Measurements from ENCODE around the gene PACS1.

The PACS1 gene

DNA sequence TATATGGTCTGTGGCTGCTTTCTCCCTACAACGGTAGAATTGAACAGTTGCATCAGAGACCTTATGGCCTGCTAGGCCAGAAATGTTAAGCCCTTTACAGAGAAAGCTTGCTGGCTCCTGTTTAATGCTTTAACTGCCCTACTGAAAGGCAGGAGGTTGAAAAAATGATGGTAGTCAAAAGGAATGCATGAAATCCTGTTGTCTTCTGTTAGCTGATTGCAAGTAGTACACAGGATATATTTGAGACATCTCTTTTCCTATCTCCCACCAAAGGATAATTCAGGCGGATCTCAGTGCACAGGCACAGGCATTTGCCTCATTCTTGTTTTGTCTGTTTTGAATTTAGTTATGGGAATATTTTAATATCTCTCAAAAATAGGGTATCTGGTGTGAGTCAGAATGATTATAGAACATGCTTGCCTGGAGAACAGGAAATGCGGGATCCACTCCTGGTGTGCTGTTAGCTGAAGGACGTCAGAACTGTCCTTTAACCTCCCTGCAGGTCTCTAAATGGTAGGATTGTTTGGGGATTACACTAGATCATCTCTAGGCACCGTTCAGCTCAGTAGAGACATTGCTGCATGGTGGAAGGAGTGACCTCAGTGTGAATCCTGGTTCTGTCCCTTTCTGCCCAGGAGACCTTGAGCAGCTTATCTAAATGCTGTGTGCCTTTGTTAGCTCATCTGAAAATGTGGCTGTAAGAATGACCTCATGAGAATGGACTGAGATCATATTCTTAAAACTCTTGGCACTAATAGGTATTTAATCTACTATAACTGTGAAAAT lies 49.5 kb downstream of the PACS1 start:
- TF ChIP-seq, protein P1, sequence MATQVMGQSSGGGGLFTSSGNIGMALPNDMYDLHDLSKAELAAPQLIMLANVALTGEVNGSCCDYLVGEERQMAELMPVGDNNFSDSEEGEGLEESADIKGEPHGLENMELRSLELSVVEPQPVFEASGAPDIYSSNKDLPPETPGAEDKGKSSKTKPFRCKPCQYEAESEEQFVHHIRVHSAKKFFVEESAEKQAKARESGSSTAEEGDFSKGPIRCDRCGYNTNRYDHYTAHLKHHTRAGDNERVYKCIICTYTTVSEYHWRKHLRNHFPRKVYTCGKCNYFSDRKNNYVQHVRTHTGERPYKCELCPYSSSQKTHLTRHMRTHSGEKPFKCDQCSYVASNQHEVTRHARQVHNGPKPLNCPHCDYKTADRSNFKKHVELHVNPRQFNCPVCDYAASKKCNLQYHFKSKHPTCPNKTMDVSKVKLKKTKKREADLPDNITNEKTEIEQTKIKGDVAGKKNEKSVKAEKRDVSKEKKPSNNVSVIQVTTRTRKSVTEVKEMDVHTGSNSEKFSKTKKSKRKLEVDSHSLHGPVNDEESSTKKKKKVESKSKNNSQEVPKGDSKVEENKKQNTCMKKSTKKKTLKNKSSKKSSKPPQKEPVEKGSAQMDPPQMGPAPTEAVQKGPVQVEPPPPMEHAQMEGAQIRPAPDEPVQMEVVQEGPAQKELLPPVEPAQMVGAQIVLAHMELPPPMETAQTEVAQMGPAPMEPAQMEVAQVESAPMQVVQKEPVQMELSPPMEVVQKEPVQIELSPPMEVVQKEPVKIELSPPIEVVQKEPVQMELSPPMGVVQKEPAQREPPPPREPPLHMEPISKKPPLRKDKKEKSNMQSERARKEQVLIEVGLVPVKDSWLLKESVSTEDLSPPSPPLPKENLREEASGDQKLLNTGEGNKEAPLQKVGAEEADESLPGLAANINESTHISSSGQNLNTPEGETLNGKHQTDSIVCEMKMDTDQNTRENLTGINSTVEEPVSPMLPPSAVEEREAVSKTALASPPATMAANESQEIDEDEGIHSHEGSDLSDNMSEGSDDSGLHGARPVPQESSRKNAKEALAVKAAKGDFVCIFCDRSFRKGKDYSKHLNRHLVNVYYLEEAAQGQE (IDR thresholded peaks at IDR 0.05; ENCODE audit: insufficient read depth in 1 of 2, low read depth in 2 of 2, low read length in 2 of 2) = 0 out of 4 replicates have a peak, but pooled peaks of 1 of the 2 experiments have one; percentile 31
- no peak for TF ChIP-seq TAF1 (IDR thresholded peaks at IDR 0.05; ENCODE audit: borderline replicate concordance, insufficient read depth, low read length)

DNA sequence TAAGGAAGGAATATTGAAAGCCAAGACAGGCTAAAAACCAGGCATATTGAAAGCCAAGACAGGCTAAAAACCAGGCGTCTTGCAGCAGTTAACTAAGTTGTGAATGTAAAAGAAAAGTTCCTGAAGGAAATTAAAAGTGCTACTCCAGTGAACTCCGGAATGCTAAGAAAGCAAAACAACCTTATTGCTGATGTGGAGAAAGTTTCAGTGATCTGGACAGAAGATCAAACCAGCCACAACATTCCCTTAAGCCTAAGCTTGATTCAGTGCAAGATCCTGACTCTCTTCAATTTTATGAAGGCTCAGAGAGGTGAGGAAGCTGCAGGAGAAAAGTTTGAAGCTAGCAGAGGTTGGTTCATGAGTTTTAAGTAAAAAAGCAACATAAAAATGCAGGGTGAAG lies 51.4 kb downstream of the PACS1 start:
- TF ChIP-seq POLR2AphosphoS5 (IDR thresholded peaks at IDR 0.05; ENCODE audit: low read depth, low read length) (no peak), TAF1 (IDR thresholded peaks at IDR 0.05; ENCODE audit: borderline replicate concordance, insufficient read depth, low read length) (no peak), SIN3A (IDR thresholded peaks at IDR 0.05; ENCODE audit: borderline replicate concordance, insufficient read depth, low read length) (no peak), FOXP2 (optimal IDR thresholded peaks at IDR 0.05; ENCODE audit: borderline replicate concordance, extremely low read depth, extremely low read length, insufficient read depth) (no peak)
- TF ChIP-seq, protein P1 (IDR thresholded peaks at IDR 0.05; ENCODE audit: insufficient read depth in 1 of 2, low read depth in 2 of 2, low read length in 2 of 2) = no peak

DNA sequence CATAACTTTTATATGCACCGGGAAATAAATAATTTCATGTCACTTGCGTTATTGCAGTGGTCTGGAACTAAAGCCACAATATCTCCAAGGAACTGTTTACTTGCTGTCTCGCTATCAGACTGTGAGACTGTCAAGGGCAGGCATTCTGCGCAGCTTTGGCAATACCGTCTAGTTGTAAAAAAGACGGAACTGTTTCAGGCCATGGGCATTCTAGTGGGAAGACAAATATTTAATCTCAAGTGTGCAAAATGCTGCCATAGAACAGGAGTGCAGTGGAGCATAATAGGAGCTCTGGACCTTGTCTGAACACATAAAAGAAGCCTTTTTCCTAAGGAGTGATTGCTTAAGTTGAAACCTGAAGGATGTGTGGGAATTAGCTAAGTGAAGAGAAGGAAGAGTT lies 53.8 kb downstream of the PACS1 start:
- TF ChIP-seq, protein P1 (IDR thresholded peaks at IDR 0.05; ENCODE audit: insufficient read depth in 1 of 2, low read depth in 2 of 2, low read length in 2 of 2) = no peak
- TF ChIP-seq POLR2AphosphoS5 (IDR thresholded peaks at IDR 0.05; ENCODE audit: low read depth, low read length) (no peak), SIN3A (IDR thresholded peaks at IDR 0.05; ENCODE audit: borderline replicate concordance, insufficient read depth, low read length) (no peak), TAF1 (IDR thresholded peaks at IDR 0.05; ENCODE audit: borderline replicate concordance, insufficient read depth, low read length) (no peak), FOXP2 (optimal IDR thresholded peaks at IDR 0.05; ENCODE audit: borderline replicate concordance, extremely low read depth, extremely low read length, insufficient read depth) (no peak)

DNA sequence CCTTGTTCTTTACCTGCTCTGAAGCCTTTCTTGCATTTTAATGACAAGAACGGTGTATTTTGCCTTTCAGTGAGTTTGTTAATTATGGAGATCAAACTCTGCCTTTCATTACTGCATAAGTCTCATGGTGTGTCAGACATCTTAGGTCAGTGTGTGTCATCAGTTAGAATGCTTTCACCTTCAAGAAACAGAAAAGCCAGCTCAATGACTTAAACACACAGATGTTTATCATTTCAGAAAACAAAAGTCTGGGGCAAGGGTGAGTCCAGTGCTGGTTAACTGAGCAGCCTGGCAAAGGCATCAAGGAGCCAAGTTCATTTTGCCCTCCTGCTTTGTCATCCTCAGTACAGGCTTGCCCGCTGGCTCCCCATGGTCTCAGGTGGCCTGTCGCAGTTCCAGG lies 54.5 kb downstream of the PACS1 start:
- TF ChIP-seq SIN3A (IDR thresholded peaks at IDR 0.05; ENCODE audit: borderline replicate concordance, insufficient read depth, low read length) (no peak), POLR2AphosphoS5 (IDR thresholded peaks at IDR 0.05; ENCODE audit: low read depth, low read length) (no peak), FOXP2 (optimal IDR thresholded peaks at IDR 0.05; ENCODE audit: borderline replicate concordance, extremely low read depth, extremely low read length, insufficient read depth) (no peak), TAF1 (IDR thresholded peaks at IDR 0.05; ENCODE audit: borderline replicate concordance, insufficient read depth, low read length) (no peak)
- TF ChIP-seq, protein P1 (IDR thresholded peaks at IDR 0.05; ENCODE audit: insufficient read depth in 1 of 2, low read depth in 2 of 2, low read length in 2 of 2) = no peak

All from PFSK-1 (cell line).